Measurements from ENCODE around the gene KCNIP4. TPM values are rescaled to one million over a fixed set of nuclear protein-coding genes. Genes with fewer than 3 reads are reported as not detected.

The KCNIP4 gene
- total and polyA plus RNA-seq, 2 of the 8 experiments (the other 6 are each of a cell fraction or from before 2014, with no cell fraction given): 0.06 TPM; not detected in 1

- Histone ChIP-seq H3K18ac (ENCODE audit: extremely low read depth, low read length) (no peak overlapping the region), H3K56ac (replicated peaks; ENCODE audit: insufficient read length, low read depth, low read length) (no peak overlapping the region), H4K20me1 (replicated peaks in 1 of 2; ENCODE audit: control insufficient read depth in 1 of 2, insufficient read depth in 2 of 2, low read length in 2 of 2) (no peaks in the 10 kb centered on the region), H3K27ac (ENCODE audit: low read depth, low read length) (no peak overlapping the region), H3K79me2 (ENCODE audit: control insufficient read depth in 1 of 2, insufficient read depth in 2 of 2, low read length in 2 of 2) (no peaks in the 10 kb centered on the region), H2BK5ac (ENCODE audit: low read depth, low read length) (no peak overlapping the region), H2BK20ac (ENCODE audit: low read length) (no peak overlapping the region), H3K36me3 (ENCODE audit: control insufficient read depth in 2 of 4, insufficient read depth in 4 of 4, low read length in 3 of 4) (peaks cover 0 to 37% (median 20%) of the 10 kb centered on the region in 4 experiments; a peak in 7 of 8 replicates), H2AFZ (ENCODE audit: low read length) (no peak overlapping the region), H2AK5ac (ENCODE audit: low read depth, low read length) (no peak overlapping the region), H3K9me3 (ENCODE audit: insufficient read depth in 2 of 2, low read depth in 1 of 2, low read length in 1 of 2) (peaks cover 16 to 25% of the 10 kb centered on the region in 2 experiments), H3K23ac (ENCODE audit: insufficient read length) (no peak overlapping the region), H3K9ac (replicated peaks in 1 of 4; ENCODE audit: extremely low read depth in 1 of 4, low read depth in 3 of 4, low read length in 3 of 4) (no peak overlapping the region), H4K5ac (ENCODE audit: insufficient read length, low read depth, low read length) (no peak overlapping the region), H4K91ac (replicated peaks; ENCODE audit: insufficient read length, low read length) (no peak overlapping the region), H3K4ac (replicated peaks; ENCODE audit: insufficient read length, low read depth, low read length) (no peak overlapping the region), H3K4me1 (replicated peaks in 1 of 4; ENCODE audit: control insufficient read depth in 3 of 4, insufficient read depth in 4 of 4, low read length in 3 of 4) (peaks cover 0 to 7% (median under 1%) of the 10 kb centered on the region in 4 experiments; a peak in 2 of 7 replicates), H2BK12ac (ENCODE audit: low read depth, low read length) (no peak overlapping the region), H3K14ac (ENCODE audit: insufficient read length) (no peak overlapping the region), H3K4me3 (ENCODE audit: extremely low read depth in 1 of 4, insufficient read depth in 2 of 4, low read depth in 3 of 4, low read length in 4 of 4) (no peak overlapping the region), H2BK15ac (ENCODE audit: low read length) (no peak overlapping the region), H3K27me3 (replicated peaks in 1 of 4; ENCODE audit: control insufficient read depth in 3 of 4, extremely low read depth in 1 of 4, insufficient read depth in 3 of 4, low read length in 3 of 4) (no peaks in the 10 kb centered on the region), H3K4me2 (ENCODE audit: insufficient read depth in 1 of 2, low read depth in 2 of 2, low read length in 2 of 2) (no peak overlapping the region), H3K79me1 (ENCODE audit: low read depth, low read length) (no peaks in the 10 kb centered on the region), H4K8ac (ENCODE audit: extremely low read depth, insufficient read depth, low read length) (no peak overlapping the region), H2BK120ac (replicated peaks; ENCODE audit: low read depth, low read length) (no peak overlapping the region), H3K23me2 (ENCODE audit: low read depth, low read length) (no peaks in the 10 kb centered on the region)
- no peak for DNase-seq (ENCODE audit: low read depth in 1 of 2, low spot score in 2 of 2)
- 80% methylated on average over 3 of the region's 3 CpGs; no CpG with 5 or more reads in 1 of the 2 experiments for WGBS, 2 experiments (ENCODE audit: extremely low coverage in 1 of 2, insufficient coverage in 1 of 2, insufficient read length in 1 of 2, insufficient replicate concordance in 2 of 2, low coverage in 1 of 2, low lambda C conversion rate in 2 of 2, missing lambda C conversion rate in 1 of 2)
- POLR2A ChIA-PET (ENCODE audit: partially characterized antibody): interaction anchor here (0.6 kb wide), 1 partner anchor 118 kb away, joined by 3 read pairs; no protein-coding TSS in a partner anchor
- FAIRE-seq: no peak
- CTCF ChIA-PET (ENCODE audit: partially characterized antibody): interaction anchor here (1.0 to 1.2 kb wide), 2 partner anchors 50 to 425 kb away, joined by 3 to 5 read pairs; no protein-coding TSS in a partner anchor
- TF ChIP-seq TEAD4 (IDR thresholded peaks at IDR 0.05; ENCODE audit: low read depth, low read length) (no peak), RBBP5 (IDR thresholded peaks at IDR 0.05; ENCODE audit: borderline replicate concordance, low read depth, low read length) (no peak), POU5F1 (IDR thresholded peaks at IDR 0.05; ENCODE audit: low read depth, low read length) (no peak), RXRA (IDR thresholded peaks at IDR 0.05; ENCODE audit: insufficient read depth, low read depth, low read length) (no peak), JUN (IDR thresholded peaks at IDR 0.05; ENCODE audit: low read depth, low read length) (no peak), SAP30 (IDR thresholded peaks at IDR 0.05; ENCODE audit: insufficient read depth, insufficient replicate concordance, low read length) (no peak), EGR1 (IDR thresholded peaks at IDR 0.05; ENCODE audit: borderline replicate concordance, low read depth, low read length) (no peak), ATF2 (IDR thresholded peaks at IDR 0.05; ENCODE audit: low read length) (no peak), SP2 (IDR thresholded peaks at IDR 0.05; ENCODE audit: low read length) (no peak), BCL11A (IDR thresholded peaks at IDR 0.05; ENCODE audit: low read depth in 2 of 2, low read length in 2 of 2) (no peak), CBX5 (IDR thresholded peaks at IDR 0.05; ENCODE audit: low read depth, low read length) (no peak), EZH2 (IDR thresholded peaks at IDR 0.05; ENCODE audit: low read depth, low read length, severe bottlenecking) (no peak)
These were observed 1225.6 kb downstream of the KCNIP4 start for GRCh38 chr4:20723019-20723418.

Data from H1 (cell line).